H1 (cell line): ENCODE data around the gene ARID1B. TPM values are rescaled to one million over a fixed set of nuclear protein-coding genes. Genes with fewer than 3 reads are reported as not detected.

Experiments
- CTCF ChIA-PET: fragments of 300-600 bp; sonication (Branson Sonifier 250); formaldehyde crosslinking; loops from one replicate; lab custom pipeline; 2021; ENCODE audit not compliant: partially characterized antibody; lab: Charles Lee
- POLR2A ChIA-PET: fragments of 300-600 bp; sonication (Branson Sonifier 250); formaldehyde crosslinking; loops from one replicate; lab custom pipeline; 2021; ENCODE audit warnings: inconsistent platforms; ENCODE audit not compliant: partially characterized antibody; lab: Charles Lee
- DNase-seq, 2 experiments: peaks; one replicate each; pipeline versions ENCODE4 v3.0.0 to v3.0.0-alpha.2; 2010 to 2022; ENCODE audit warnings: low spot score in 2 of 2, low read depth in 1 of 2, mixed read lengths in 1 of 2
- FAIRE-seq: peaks from 2 replicates; lab custom pipeline; 2011; peaks lifted over from hg19 to GRCh38; lab: Jason Lieb, UNC
- H2AFZ ChIP-seq: 2 replicates; pipeline ENCODE4 v1.8.1; 2012; ENCODE audit warnings: low read length, inconsistent platforms
- H2AK5ac ChIP-seq: 2 replicates; pipeline ENCODE4 v1.6.1; 2013; ENCODE audit warnings: low read depth, low read length
- H2BK120ac ChIP-seq: replicated peaks from 2 replicates; pipeline ENCODE3; 2013; ENCODE audit warnings: low read depth, low read length, inconsistent platforms
- H2BK12ac ChIP-seq: 2 replicates; pipeline ENCODE4 v1.6.1; 2013; ENCODE audit warnings: low read depth, low read length
- H2BK15ac ChIP-seq: 2 replicates; pipeline ENCODE4 v1.6.1; 2013; ENCODE audit warnings: low read length
- H2BK20ac ChIP-seq: 2 replicates; pipeline ENCODE4 v1.6.1; 2013; ENCODE audit warnings: low read length
- H2BK5ac ChIP-seq: 2 replicates; pipeline ENCODE4 v1.6.1; 2013; ENCODE audit warnings: low read depth, low read length
- H3K14ac ChIP-seq: 2 replicates; pipeline ENCODE4 v1.6.1; 2013; ENCODE audit warnings: inconsistent platforms; ENCODE audit not compliant: insufficient read length
- H3K18ac ChIP-seq: 2 replicates; pipeline ENCODE4 v1.6.1; 2013; ENCODE audit warnings: low read length; ENCODE audit errors: extremely low read depth
- H3K23ac ChIP-seq: 2 replicates; pipeline ENCODE4 v1.6.1; 2013; ENCODE audit warnings: inconsistent platforms; ENCODE audit not compliant: insufficient read length
- H3K23me2 ChIP-seq: 2 replicates; pipeline ENCODE4 v1.6.1; 2013; ENCODE audit warnings: low read depth, low read length
- H3K27ac ChIP-seq: 2 replicates; pipeline ENCODE4 v1.6.1; 2011; ENCODE audit warnings: low read depth, low read length, inconsistent platforms
- H3K27me3 ChIP-seq, 4 experiments: replicated peaks in 1 of 4; 1 replicate in 1 of 4; 2 replicates in 3 of 4; pipeline versions ENCODE4 v1.6.1 to v1.8.1; 2011 to 2013; ENCODE audit warnings: low read length in 3 of 4, mild to moderate bottlenecking in 3 of 4, inconsistent platforms in 2 of 4, mixed read lengths in 2 of 4, moderate library complexity in 1 of 4; ENCODE audit not compliant: control insufficient read depth in 3 of 4, insufficient read depth in 3 of 4; ENCODE audit errors: extremely low read depth in 1 of 4
- H3K36me3 ChIP-seq, 4 experiments: 2 replicates each; pipeline versions ENCODE4 v1.6.1 to v1.8.1; 2011 to 2013; ENCODE audit warnings: mild to moderate bottlenecking in 4 of 4, low read length in 3 of 4, moderate library complexity in 2 of 4, control low read depth in 1 of 4, inconsistent platforms in 1 of 4; ENCODE audit not compliant: insufficient read depth in 4 of 4, control insufficient read depth in 2 of 4
- H3K4ac ChIP-seq: replicated peaks from 2 replicates; pipeline ENCODE3; 2013; ENCODE audit warnings: low read length, low read depth, mixed read lengths, inconsistent platforms; ENCODE audit not compliant: insufficient read length
- H3K4me1 ChIP-seq, 4 experiments: replicated peaks in 1 of 4; 1 replicate in 1 of 4; 2 replicates in 3 of 4; pipeline versions ENCODE4 v1.6.1 to v1.8.1; 2011 to 2013; ENCODE audit warnings: low read length in 3 of 4, inconsistent platforms in 2 of 4, mixed read lengths in 1 of 4; ENCODE audit not compliant: insufficient read depth in 4 of 4, control insufficient read depth in 3 of 4
- H3K4me2 ChIP-seq, 2 experiments: 2 replicates each; pipeline versions ENCODE4 v1.6.1 to v1.8.1; 2011 to 2013; ENCODE audit warnings: low read depth in 2 of 2, low read length in 2 of 2, control low read depth in 1 of 2, inconsistent platforms in 1 of 2, mild to moderate bottlenecking in 1 of 2; ENCODE audit not compliant: insufficient read depth in 1 of 2
- H3K4me3 ChIP-seq, 4 experiments: fragments of 200-600, 300-600 bp in 1 of 4; sonication (generic), shearing (Covaris generic), sonication (Bioruptor Twin) in 1 of 4; 2 replicates each; pipeline versions ENCODE4 v1.5.1 to v1.8.1; 2011 to 2016; ENCODE audit warnings: low read length in 4 of 4, low read depth in 3 of 4, control low read depth in 2 of 4, inconsistent platforms in 2 of 4, mild to moderate bottlenecking in 2 of 4, mixed read lengths in 1 of 4, moderate library complexity in 1 of 4; ENCODE audit not compliant: insufficient read depth in 2 of 4; ENCODE audit errors: extremely low read depth in 1 of 4
- H3K56ac ChIP-seq: replicated peaks from 2 replicates; pipeline ENCODE3; 2013; ENCODE audit warnings: low read depth, mild to moderate bottlenecking, mixed read lengths, low read length, inconsistent platforms; ENCODE audit not compliant: insufficient read length
- H3K79me1 ChIP-seq: 2 replicates; pipeline ENCODE4 v1.6.1; 2013; ENCODE audit warnings: low read depth, low read length, control low read depth
- H3K79me2 ChIP-seq, 2 experiments: 2 replicates each; pipeline versions ENCODE4 v1.6.1 to v1.8.1; 2012 to 2013; ENCODE audit warnings: low read length in 2 of 2, mild to moderate bottlenecking in 2 of 2, inconsistent platforms in 1 of 2; ENCODE audit not compliant: insufficient read depth in 2 of 2, control insufficient read depth in 1 of 2
- H3K9ac ChIP-seq, 4 experiments: replicated peaks in 1 of 4; 1 replicate in 1 of 4; 2 replicates in 3 of 4; pipeline versions ENCODE4 v1.6.1 to v1.8.1; 2011 to 2013; ENCODE audit warnings: low read depth in 3 of 4, low read length in 3 of 4, control low read depth in 2 of 4, mild to moderate bottlenecking in 2 of 4, moderate library complexity in 2 of 4, inconsistent platforms in 1 of 4; ENCODE audit errors: extremely low read depth in 1 of 4
- H3K9me3 ChIP-seq, 2 experiments: 2 replicates each; pipeline versions ENCODE4 v1.6.1 to v1.8.1; 2012 to 2013; ENCODE audit warnings: mild to moderate bottlenecking in 2 of 2, moderate library complexity in 2 of 2, control low read depth in 1 of 2, inconsistent platforms in 1 of 2, low read depth in 1 of 2, low read length in 1 of 2, mixed read lengths in 1 of 2; ENCODE audit not compliant: insufficient read depth in 2 of 2
- H4K20me1 ChIP-seq, 2 experiments: replicated peaks in 1 of 2; 2 replicates each; pipeline versions ENCODE3 to v1.8.1; 2011 to 2013; ENCODE audit warnings: inconsistent platforms in 2 of 2, low read length in 2 of 2, mild to moderate bottlenecking in 1 of 2; ENCODE audit not compliant: insufficient read depth in 2 of 2, control insufficient read depth in 1 of 2
- H4K5ac ChIP-seq: 2 replicates; pipeline ENCODE4 v1.6.1; 2013; ENCODE audit warnings: low read length, low read depth, mixed read lengths, inconsistent platforms; ENCODE audit not compliant: insufficient read length
- H4K8ac ChIP-seq: 2 replicates; pipeline ENCODE4 v1.8.0; 2013; ENCODE audit warnings: mild to moderate bottlenecking, moderate library complexity, low read length, inconsistent platforms; ENCODE audit not compliant: insufficient read depth; ENCODE audit errors: extremely low read depth
- H4K91ac ChIP-seq: replicated peaks from 2 replicates; pipeline ENCODE3; 2013; ENCODE audit warnings: low read length, mixed read lengths, inconsistent platforms; ENCODE audit not compliant: insufficient read length
- ATF3 ChIP-seq: IDR thresholded peaks from 2 replicates; pipeline ENCODE4 v1.6.1; 2011; ENCODE audit warnings: low read depth, mild to moderate bottlenecking, low read length; ENCODE audit not compliant: insufficient read depth
- CBX8 ChIP-seq: fragments of 300-800, 300-1000 bp; sonication (generic); IDR thresholded peaks from 2 replicates; pipeline ENCODE4 v1.7.1; 2016; ENCODE audit warnings: low read depth, low read length, borderline replicate concordance
- CEBPB ChIP-seq: IDR thresholded peaks from 2 replicates; pipeline ENCODE4 v1.6.1; 2012; ENCODE audit warnings: low read depth, low read length
- FOSL1 ChIP-seq: IDR thresholded peaks from 2 replicates; pipeline ENCODE4 v1.6.1; 2011; ENCODE audit warnings: mild to moderate bottlenecking, low read depth, low read length, moderate library complexity; ENCODE audit not compliant: insufficient read depth
- POLR2AphosphoS5 ChIP-seq: IDR thresholded peaks from 2 replicates; pipeline ENCODE4 v1.6.1; 2011; ENCODE audit warnings: low read depth, low read length
- POU5F1 ChIP-seq: IDR thresholded peaks from 2 replicates; pipeline ENCODE4 v1.6.1; 2011; ENCODE audit warnings: low read depth, mild to moderate bottlenecking, low read length, moderate library complexity
- SP2 ChIP-seq: IDR thresholded peaks from 2 replicates; pipeline ENCODE4 v1.6.1; 2012; ENCODE audit warnings: mild to moderate bottlenecking, low read length, inconsistent platforms
- SRF ChIP-seq: IDR thresholded peaks from 2 replicates; pipeline ENCODE4 v1.6.1; 2011; ENCODE audit warnings: mild to moderate bottlenecking, low read depth, low read length, moderate library complexity
- TBP ChIP-seq: IDR thresholded peaks from 2 replicates; pipeline ENCODE4 v1.6.1; 2011; ENCODE audit warnings: low read depth, low read length, improper control_type of control experiment
- ZNF274 ChIP-seq: IDR thresholded peaks from 2 replicates; pipeline ENCODE4 v1.7.0; 2012; ENCODE audit warnings: low read length, borderline replicate concordance; ENCODE audit errors: extremely low read depth
- WGBS, 2 experiments: shearing (Covaris generic) in 1 of 2; methylation state at CpG; one replicate each; pipeline versions ENCODE4 v1.1.6 to v1.1.7; 2013 to 2015; ENCODE audit warnings: low lambda C conversion rate in 2 of 2, mixed read lengths in 2 of 2, inconsistent platforms in 1 of 2, low coverage in 1 of 2, missing lambda C conversion rate in 1 of 2; ENCODE audit not compliant: insufficient replicate concordance in 2 of 2, insufficient coverage in 1 of 2, insufficient read length in 1 of 2; ENCODE audit errors: extremely low coverage in 1 of 2, missing lambda C conversion rate in 1 of 2; 5-methylcytosine and 5-hydroxymethylcytosine counted together
- polyA plus RNA-seq, 7 experiments: library from polyadenylated mRNA; depleted of rRNA in 3 of 7; stranded (reverse) in 5 of 7; unstranded in 2 of 7; fragments of >200 nt in 5 of 7; fragments of 200-250 nt in 2 of 7; gene quantifications; 1 replicate in 5 of 7; 2 replicates in 1 of 7; 4 replicates in 1 of 7; pipeline versions ENCODE4 v1.2.1 to v1.2.3, GENCODE V29; 2011 to 2013; ENCODE audit warnings: missing spikeins in 2 of 7, mixed read lengths in 2 of 7
- total RNA-seq: library from RNA; stranded (reverse); fragmentation: NEBNext Ultra II Directional; extraction: Animal tissue kit (Norgen Biotek cat#: 25700); gene quantifications from 2 replicates; pipeline ENCODE4 v1.2.1, GENCODE V29; 2021

The ARID1B gene
- total and polyA plus RNA-seq, 2 of the 8 experiments (the other 6 are each of a cell fraction or from before 2014, with no cell fraction given) = 24.3 to 70.3 TPM

GRCh38 chr6:156948807-156949206, 171.6 kb downstream of the ARID1B start:
- no peak for FAIRE-seq
- Histone ChIP-seq H4K91ac (no peak overlapping the region), H3K27ac (no peak overlapping the region), H2AFZ (no peak overlapping the region), H2BK5ac (no peak overlapping the region), H3K9me3 (no peaks in the 10 kb centered on the region), H3K18ac (no peak overlapping the region), H3K4me3 (no peak overlapping the region), H2BK15ac (no peak overlapping the region), H3K4me2 (no peak overlapping the region), H3K23ac (no peak overlapping the region), H3K36me3 (no peaks in the 10 kb centered on the region), H3K27me3 (no peaks in the 10 kb centered on the region), H2AK5ac (no peak overlapping the region), H3K4ac (no peak overlapping the region), H3K79me1 (peaks cover 5% of the 10 kb centered on the region; the same call in 1 of the 2 replicates), H3K9ac (no peak overlapping the region), H4K5ac (no peak overlapping the region), H3K79me2 (peaks cover 2 to 80% of the 10 kb centered on the region in 2 experiments; a peak in 3 of 4 replicates), H3K23me2 (no peaks in the 10 kb centered on the region), H2BK20ac (no peak overlapping the region), H3K4me1 (peaks cover 2 to 23% (median 21%) of the 10 kb centered on the region in 4 experiments; a peak in 6 of 7 replicates), H2BK12ac (no peak overlapping the region), H4K8ac (no peak overlapping the region), H4K20me1 (peaks cover 1 to 3% of the 10 kb centered on the region in 2 experiments), H3K56ac (no peak overlapping the region), H2BK120ac (no peak overlapping the region), H3K14ac (no peak overlapping the region)
- CTCF ChIA-PET = no interaction called here
- TF ChIP-seq SP2 = no peak
- no peak for TF ChIP-seq TBP
- TF ChIP-seq ATF3 = no peak
- no peak for TF ChIP-seq CEBPB
- no peak for TF ChIP-seq ZNF274
- no peak for TF ChIP-seq SRF
- no peak for TF ChIP-seq POLR2AphosphoS5
- no peak for TF ChIP-seq FOSL1
- TF ChIP-seq CBX8 = no peak
- TF ChIP-seq POU5F1 = no peak
- DNase-seq = no peak
- POLR2A ChIA-PET = no interaction called here
- whole genome bisulfite sequencing, 2 experiments = 88% methylated on average over 2 of the region's 2 CpGs; no CpG with 5 or more reads in 1 of the 2 experiments
